Measurements from ENCODE around the gene BPTF. TPM values are rescaled to one million over a fixed set of nuclear protein-coding genes. Genes with fewer than 3 reads are reported as not detected.

BPTF gene
- total and polyA plus RNA-seq, 2 of the 13 experiments (the other 11 are each of a cell fraction or from before 2014, with no cell fraction given): 43.5 to 66.1 TPM

- TF ChIP-seq HNF1A (IDR thresholded peaks at IDR 0.05; ENCODE audit: low read depth): peak; percentile 69; the same call in 1 of the 2 replicates
- peak; percentile 67; the same call in 1 of the 2 replicates for TF ChIP-seq HNF1A (CRISPR knock-in tag; IDR thresholded peaks at IDR 0.05; ENCODE audit: borderline replicate concordance)
- no peak for TF ChIP-seq ZNF432 (CRISPR knock-in tag; IDR thresholded peaks at IDR 0.05; ENCODE audit: borderline replicate concordance)
- TF ChIP-seq STAT6 (CRISPR knock-in tag; IDR thresholded peaks at IDR 0.05; ENCODE audit: borderline replicate concordance): peak; percentile 84
- no peak for TF ChIP-seq PAWR (CRISPR knock-in tag; IDR thresholded peaks at IDR 0.05; ENCODE audit: borderline replicate concordance)
- TF ChIP-seq IRF2 (CRISPR knock-in tag; IDR thresholded peaks at IDR 0.05): peak; percentile 97
- peak; percentile 96 for TF ChIP-seq ZNF501 (CRISPR knock-in tag; IDR thresholded peaks at IDR 0.05)
- 0 out of 2 replicates have a peak, but pooled peaks have one; percentile 51 for TF ChIP-seq ZNF383 (CRISPR knock-in tag; IDR thresholded peaks at IDR 0.05; ENCODE audit: borderline replicate concordance)
- peak; percentile 80; the same call in 1 of the 2 replicates for TF ChIP-seq KLF12 (CRISPR knock-in tag; IDR thresholded peaks at IDR 0.05; ENCODE audit: borderline replicate concordance)
- TF ChIP-seq ZNF337 (CRISPR knock-in tag; IDR thresholded peaks at IDR 0.05; ENCODE audit: borderline replicate concordance, low read depth): peak; percentile 95; the same call in 1 of the 2 replicates
- TF ChIP-seq ZNF33B (CRISPR knock-in tag; IDR thresholded peaks at IDR 0.05): peak; percentile 98
- 0 out of 2 replicates have a peak, but pooled peaks have one; percentile 88 for TF ChIP-seq LRRFIP1 (CRISPR knock-in tag; conservative IDR thresholded peaks at IDR 0.05)
- TF ChIP-seq DMAP1 (CRISPR knock-in tag; IDR thresholded peaks at IDR 0.05): peak; percentile 91
- TF ChIP-seq ZNF253 (CRISPR knock-in tag; IDR thresholded peaks at IDR 0.05; ENCODE audit: borderline replicate concordance): 0 out of 2 replicates have a peak, but pooled peaks have one; percentile 38
- peak; percentile 95 for TF ChIP-seq HNRNPLL (IDR thresholded peaks at IDR 0.05; ENCODE audit: low read depth, low read length, poor library complexity, severe bottlenecking)
- no peak for TF ChIP-seq EZH2 (conservative IDR thresholded peaks at IDR 0.05; ENCODE audit: low read depth, low read length)
- no peak for TF ChIP-seq FOXP1 (IDR thresholded peaks at IDR 0.05)
- TF ChIP-seq FOXP1 (CRISPR knock-in tag; IDR thresholded peaks at IDR 0.05): peak; percentile 67; the same call in 1 of the 2 replicates
- TF ChIP-seq ZNF136 (CRISPR knock-in tag; IDR thresholded peaks at IDR 0.05; ENCODE audit: low read depth): peak; percentile 56; the same call in 1 of the 2 replicates
- TF ChIP-seq NAIF1 (CRISPR knock-in tag; IDR thresholded peaks at IDR 0.05; ENCODE audit: borderline replicate concordance): peak; percentile 81
These were observed 194.5 kb downstream of the BPTF start (continued) for GRCh38 chr17:68019675-68020408.

All from HepG2 (cell line).